GM20431 (cell line): ENCODE results near the gene MUC3A.

Experiments used
- in situ Hi-C: fragments of 300-500 bp; cut with MseI, MboI; formaldehyde crosslinking; loops from one replicate; pipeline ENCODE4 v1.15.0; 2020; ENCODE audit warnings: low sequenced_read_pairs; ENCODE audit not compliant: unreplicated experiment

Gene MUC3A

GRCh38 chr7:101012931-101013330 is 63.6 kb downstream of the MUC3A start:
- in situ Hi-C loops: no loop called here

DNA sequence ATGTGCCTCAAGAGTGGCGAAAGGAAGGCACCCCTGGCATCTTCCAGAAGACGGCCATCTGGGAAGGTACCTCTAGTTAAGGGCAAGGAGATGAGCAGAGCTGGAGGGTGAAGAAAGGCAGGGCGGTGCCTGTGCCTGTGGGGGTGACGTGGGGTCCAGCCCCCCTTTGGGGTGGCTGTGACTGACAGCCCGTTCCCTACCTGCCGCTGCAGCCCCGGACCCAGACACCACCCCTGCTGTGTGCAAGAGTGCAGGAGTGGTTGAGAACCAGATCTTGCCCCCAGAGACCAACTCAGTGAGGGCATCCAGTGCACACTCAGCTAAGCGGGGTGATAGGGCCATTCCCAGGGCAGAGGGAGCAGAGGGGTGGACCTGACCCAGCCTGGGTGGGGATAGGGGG is 66.3 kb downstream of the MUC3A start:
- in situ Hi-C loops: no loop called here

- in situ Hi-C loops: no loop called here
Measured at GRCh38 chr7:101017064-101017777, 67.9 kb downstream of the MUC3A start.
